Endometrial microvascular endothelial cells (primary cell): ENCODE results near the gene ZNF414. TPM values are rescaled to one million over a fixed set of nuclear protein-coding genes. Genes with fewer than 3 reads are reported as not detected.
"Not testable (repeated sequence)": the region's sequence is repeated elsewhere in the genome, so short reads cannot be mapped to it uniquely, and the experiment has no call there.

ENCODE experiments used
- in situ Hi-C: cut with HindIII; loops from 2 replicates; pipeline ENCODE4 v1.10.0; 2017; ENCODE audit warnings: low sequenced_read_pairs, low pct_unique_long_range_greater_than_20kb; ENCODE audit errors: inconsistent ontology term
- total RNA-seq: library from RNA; depleted of rRNA; stranded (reverse); fragments of >200 nt; gene quantifications from one replicate; pipeline ENCODE4 v1.2.3, GENCODE V29; 2015; ENCODE audit errors: inconsistent ontology term

Gene ZNF414
- total RNA-seq, 1 donor from 2014 or later, result 1.3 TPM

DNA sequence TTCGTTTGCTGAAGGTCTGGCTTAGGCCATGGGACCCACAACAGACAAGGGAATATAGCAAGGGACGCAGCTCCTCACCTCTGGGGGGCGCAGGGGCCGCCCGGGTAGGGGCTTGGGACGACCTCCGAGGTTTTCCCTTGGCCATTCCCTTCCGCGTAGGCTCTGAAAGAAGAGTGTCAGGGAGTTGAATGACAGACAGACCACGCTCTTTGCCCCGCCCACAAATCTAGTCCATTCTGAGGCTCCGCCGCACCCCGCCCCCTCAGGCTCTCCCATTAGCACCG lies 11.4 kb upstream of the ZNF414 start:
- in situ Hi-C loops, result no loop called here

DNA sequence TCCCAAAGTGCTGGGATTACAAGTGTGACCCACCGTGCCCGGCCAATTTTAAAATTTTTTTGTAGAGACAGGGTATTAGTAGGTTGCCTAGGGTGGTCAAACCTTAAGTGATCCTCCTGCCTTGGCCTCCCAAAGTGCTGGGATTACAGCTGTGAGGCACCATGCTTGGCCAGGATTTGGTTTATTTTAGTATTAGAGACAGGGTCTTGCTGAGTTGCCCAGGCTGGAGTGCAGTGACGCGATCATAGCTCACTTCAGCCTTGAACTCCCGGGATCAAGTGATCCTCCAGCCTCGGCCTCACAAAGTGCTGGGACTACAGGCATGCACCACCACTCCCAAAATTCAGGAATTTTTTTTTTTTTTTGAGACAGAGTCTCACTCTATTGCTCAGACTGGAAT lies 5.4 kb upstream of the ZNF414 start:
- in situ Hi-C loops, result no loop called here

DNA sequence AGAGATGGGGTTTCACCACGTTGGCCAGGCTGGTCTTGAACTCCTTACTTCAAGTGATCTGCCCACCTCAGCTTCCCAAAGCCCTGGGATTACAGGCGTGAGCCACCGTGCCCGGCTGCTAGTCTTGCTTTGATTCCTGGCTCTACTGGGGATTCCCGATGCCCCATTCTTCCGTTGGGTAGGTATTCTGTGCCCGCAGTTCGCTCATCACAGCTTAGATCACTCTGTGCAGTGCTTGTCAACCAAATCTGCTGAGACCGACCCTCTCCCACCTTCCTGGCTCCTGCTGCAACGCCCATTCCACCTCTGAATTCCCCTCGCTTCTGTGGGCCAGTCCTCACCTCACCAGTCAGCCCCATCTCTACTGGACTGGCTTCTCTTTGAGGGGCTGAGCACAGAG lies 4.6 kb upstream of the ZNF414 start:
- in situ Hi-C loops, result no loop called here

DNA sequence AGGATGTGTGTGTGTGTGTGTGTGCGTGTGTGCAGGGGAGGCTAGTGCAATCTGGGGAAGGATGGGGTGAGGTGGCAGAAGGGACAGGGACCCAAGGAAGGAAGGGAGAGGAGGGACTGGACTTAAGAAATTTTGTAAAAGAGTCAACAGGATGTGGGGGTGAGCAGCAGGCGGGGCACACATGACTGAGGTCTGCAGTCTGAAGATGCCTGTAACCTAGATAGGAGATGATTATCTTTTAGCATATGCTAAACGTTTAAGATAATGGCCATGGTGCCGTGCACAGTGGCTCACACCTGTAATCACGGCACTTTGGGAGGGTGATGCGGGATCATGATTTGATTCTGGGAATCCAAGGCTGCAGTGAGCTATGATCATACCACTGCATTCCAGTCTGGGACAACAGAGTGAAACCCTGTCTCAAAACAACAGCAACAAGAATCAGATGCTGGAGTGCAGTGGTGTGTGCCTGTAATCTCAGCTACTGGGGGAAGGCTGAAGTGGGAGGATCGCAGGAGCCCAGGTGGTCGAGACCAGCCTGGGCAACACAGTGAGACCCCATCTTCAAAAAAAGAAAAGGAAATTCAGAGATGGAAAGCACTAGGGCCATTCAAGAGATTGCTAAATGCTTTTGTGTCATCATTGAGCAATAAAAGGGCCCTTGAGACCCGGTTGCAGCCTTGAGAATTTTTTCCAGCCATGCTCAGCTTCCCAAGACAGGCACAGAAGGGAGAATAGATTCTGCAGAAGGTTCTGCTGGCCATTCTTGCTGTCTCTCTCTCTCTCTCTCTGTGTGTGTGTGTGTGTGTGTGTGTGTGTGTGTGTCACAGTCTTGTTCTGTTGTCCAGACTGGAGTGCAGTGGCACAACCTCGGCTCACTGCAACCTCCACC lies 3.8 kb upstream of the ZNF414 start:
- in situ Hi-C loops, result no loop called here

DNA sequence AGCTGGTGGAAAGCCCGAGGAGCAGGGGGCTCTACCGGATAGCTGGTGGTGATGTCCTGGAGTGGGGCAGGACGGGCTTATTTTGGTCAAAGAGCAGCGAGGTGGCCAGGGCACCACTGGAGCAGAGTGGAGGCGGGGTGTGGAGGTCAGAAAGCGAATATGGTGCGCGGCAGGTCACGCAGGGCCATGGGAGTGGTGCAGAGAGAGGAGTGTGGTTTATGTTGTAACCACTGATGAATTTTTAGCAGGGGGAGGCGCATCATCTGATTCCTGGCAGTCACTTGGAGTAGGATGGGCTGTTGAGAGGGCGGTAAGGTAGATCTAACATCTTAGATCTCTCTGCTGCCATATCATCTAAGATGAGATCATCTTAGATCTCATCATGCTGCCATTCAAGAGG lies 1.4 kb upstream of the ZNF414 start:
- in situ Hi-C loops, result no loop called here

DNA sequence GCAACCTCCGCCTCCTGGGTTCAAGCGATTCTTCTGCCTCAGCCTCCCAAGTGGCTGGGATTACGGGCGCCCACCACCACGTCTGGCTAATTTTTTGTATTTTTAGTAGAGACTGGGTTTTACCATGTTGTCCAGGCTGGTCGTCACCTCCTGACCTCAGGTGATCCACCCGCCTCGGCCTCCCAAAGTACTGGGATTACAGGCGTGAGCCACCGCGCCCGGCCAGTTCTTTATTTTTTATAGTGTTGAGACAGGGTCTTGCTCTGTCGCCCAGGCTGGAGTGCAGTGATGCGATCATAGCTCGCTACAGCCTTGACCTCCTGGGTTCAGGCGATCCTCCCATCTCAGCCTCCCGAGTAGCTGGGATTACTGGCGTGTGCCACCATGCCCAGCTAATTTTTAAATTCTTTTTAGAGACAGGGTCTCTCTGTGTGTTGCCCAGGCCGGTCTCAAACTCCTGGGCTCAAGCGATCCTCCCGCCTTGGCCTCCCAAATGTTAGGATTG lies 590 bp upstream of the ZNF414 start:
- in situ Hi-C loops, result not testable (repeated sequence)

DNA sequence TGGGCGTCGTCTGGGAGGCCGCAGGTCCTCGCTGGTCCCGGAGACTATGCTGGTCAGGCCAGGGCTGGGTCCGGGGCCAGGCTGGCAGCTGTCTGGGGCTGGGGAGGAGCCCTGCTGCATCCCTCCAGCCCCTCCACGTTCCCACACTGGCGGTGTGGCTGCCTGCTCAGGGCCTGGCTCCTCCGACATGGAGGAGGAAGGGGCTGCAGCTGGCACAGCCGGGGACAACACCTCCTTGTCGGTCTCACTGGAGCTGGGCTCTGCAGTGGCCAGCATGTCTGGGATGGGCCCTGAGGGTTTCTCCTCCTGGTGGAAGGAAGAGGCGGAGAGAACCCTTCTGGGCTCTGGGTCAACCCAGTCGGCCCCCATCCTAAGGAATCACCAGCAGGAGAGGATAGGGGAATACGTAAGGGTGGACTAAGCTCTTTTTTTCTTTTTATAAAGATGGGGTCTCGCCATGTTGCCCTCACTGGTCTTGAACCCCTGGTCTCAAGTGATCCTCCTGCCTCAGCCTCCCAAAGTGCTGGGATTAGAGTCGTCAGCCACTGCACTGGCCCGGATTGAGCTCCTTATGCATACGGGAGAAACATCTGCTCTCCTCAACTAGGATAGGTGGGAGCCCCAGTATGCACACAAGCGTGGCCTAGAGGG lies 806 bp downstream of the ZNF414 start:
- in situ Hi-C loops, result no loop called here

DNA sequence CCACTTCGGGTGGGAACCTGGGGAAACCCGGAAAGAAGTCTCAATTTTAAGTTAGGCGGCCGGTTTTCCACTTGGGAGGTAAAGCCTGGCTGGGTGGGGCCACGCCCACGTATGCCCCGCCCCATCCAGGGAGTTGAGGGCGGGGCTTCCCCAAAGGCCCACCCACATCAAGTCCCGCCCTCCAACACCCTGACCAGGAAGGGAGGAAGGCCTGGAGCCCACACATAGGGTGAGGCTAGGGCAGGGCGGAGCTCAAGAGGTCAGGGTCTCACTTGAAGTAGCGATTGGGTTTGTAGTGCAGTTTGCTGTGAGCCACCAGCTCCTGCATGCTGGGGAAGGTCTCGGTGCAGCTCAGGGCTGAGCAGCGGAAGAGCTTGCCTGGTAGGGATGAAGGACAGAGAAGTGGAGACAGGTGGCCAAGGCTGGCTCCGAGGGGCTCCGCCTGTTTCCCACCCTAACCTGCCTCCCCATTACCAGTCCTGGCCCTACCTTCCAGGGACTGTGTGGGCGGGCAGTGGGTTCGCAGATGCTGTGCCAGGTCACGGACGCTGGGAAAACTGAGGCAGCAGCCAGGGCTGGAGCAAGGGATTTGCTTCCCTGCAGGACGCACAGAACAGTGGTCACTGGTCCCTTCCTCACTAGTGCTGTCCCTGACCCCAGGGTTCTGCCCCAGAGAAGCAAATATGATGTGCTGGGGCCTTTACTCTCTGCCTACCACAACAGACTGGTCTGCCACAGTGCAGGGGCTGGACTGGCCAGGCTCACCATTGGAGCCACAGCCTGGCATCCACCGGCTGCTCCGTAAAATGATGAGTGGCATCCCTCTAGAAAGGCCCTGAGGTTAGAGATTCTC lies 1.6 kb downstream of the ZNF414 start:
- in situ Hi-C loops, result no loop called here

DNA sequence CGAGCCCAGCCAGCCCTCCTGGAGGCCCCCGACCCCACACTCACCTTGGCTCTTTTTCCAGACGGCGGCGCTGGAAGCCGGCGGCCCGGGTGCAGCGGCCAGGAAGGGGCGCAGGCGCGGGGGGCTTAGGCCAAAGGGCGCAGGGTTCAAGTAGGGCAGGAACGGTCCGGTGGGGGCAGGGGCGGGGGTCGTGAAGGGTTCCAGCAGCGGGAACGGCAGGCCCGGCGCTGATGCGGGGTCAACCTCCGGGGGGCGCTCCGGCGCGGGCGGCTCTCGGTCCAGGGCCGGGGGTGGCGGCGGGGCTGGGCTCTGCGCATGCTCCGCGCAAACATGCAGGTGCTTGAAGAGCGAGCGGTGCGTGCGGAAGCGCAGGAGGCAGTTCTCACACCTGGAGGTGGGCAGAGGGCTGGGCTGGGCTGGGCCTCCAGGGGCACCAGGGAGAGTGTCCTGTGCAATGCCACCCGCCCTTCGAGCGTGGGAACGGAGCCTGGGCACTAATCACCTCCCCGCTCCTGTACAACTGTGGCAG lies 2.3 kb downstream of the ZNF414 start:
- in situ Hi-C loops, result no loop called here

DNA sequence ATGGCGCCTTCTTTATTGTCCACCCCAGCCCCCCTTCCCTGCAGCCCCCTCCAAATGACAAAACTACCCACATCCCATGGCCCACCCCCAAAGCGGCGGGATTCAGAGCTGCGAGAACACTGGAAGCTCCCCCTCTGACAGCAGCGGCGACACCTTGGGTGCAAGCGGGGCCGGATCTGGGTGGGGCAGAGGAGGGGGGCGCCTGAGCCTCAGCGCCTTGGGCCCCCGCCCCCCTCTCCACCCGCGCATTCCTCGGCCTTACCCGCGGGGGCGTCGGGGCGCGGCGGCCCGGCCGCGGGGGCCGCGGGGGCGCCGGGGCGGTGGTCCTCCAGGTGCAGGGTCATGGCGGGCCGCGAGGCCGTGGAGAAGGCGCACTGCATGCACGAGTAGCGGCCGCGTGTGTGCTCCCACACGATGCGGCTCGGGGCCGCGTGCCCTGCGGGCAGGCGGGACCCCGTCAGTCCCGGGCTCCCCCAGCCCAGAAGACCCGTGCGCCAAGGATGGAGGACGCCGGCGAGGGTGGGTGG lies 3.3 kb downstream of the ZNF414 start:
- in situ Hi-C loops, result no loop called here

DNA sequence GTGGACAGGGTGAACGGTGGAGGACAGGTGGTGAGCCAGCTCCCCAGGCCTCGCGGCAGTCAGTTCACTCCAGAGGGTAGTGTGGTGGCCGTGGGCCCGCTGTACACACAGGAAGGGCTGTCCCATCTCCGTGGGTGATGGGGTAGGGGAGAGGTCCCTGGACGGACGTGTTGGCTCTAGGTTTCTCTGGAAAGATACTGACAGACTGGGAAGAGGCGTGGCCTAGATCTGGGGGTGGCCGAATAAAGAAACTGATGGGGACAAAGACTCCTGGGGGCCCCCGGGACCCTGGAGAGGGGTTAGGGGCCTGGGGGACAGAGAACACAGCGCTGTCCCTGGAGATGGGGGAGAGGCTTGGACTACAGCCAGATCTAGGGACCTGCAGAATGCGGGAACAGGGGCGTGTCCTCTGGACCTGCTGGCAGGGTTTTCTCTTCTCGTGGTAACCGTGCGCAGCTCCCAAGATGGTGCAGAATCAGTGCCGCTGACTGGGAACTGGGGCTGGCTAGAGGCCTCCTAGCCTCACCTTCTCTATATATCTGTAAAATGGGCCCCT lies 7.5 kb downstream of the ZNF414 start:
- in situ Hi-C loops, result no loop called here

DNA sequence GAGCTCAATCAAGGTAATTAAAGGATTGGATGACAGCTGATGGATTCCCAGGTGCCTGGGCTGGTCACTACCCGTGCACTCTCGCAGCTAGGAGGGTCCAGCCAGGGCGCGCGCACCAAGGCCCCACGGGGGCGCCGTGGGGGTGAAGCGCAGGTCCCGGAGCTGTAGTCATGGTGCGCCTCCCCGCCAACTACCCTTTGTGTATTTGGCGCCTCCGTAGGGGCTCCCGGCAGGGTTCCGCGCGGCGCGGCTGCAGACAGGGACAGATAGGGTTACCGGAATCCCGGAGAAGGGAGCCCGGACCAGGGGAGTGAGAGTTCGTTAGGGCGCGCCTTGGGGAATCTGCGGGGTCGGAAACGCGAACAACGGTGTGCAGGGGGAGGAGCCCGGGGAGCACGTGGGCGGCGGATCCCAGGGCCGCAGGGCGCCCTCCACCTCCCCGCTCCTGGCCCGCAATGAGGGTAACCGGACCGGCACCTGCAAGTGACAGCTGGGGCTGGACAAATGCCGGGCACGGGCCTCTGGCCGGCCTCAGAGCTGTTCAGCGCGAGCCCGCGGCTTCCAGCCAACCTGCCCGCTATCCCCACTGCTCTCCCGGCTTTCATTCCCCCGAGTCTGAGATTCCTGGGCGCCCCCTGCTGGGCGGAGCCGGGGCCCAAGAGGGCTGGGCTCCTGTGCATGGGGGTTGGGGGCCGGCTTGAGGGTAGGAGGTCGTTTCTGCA lies 8.1 kb downstream of the ZNF414 start:
- in situ Hi-C loops, result no loop called here

DNA sequence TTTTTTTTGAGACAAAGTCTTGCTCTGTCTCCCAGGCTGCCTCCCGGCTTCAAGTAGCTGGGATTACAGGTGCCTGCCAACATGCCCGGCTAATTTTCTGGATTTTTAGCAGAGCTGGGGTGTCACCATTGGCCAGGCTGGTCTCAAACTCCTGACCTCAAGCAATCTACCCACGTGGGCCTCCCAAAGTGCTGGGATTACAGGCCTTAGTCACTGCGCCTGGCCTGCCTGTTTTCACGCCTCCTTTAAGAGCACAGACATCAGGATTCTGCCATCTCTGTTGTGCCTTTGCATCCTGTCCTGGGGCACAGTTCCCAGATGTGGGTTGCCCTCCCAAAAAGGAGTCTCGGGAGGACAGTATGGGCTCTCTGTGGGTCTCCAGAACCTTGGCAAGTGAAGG lies 9.0 kb downstream of the ZNF414 start:
- in situ Hi-C loops, result no loop called here

DNA sequence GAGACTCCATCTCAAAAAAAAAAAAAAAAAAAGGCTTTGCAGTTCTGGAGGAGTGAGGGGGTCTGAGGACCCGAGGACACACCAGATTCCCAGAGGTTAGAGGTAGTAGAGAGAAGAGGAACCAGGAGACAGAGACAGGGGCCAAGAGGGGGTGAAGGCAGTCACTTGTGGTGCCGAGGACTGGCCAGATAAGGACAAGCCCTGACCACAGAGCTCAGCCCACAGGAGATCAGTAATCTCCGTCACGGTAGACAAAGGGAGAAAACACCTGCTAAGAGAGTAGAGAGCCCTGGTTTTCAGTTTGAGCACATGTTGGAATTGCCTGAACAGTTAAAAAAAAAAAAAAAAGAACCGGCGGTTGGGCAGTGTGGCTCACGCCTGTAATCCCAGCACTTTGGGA lies 9.8 kb downstream of the ZNF414 start:
- in situ Hi-C loops, result no loop called here

DNA sequence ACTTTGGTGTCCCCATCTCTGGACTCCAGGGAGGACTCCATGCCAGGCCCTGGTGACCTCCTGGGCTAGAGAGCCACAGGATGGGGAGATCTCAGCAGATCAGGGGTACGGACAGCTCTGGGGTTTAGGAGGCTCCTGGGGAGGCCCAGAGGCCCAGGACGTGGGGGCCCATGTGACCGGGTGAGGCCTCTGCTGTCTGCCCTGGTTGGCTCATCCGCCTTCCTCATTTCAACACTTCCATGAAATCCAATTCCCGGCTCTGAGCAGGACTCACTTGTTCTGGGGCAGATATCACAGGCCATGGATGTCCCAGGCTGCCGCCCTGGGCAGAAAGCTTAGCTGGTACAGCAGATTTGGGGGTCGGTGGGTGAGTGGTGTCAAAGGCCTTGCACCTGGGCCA lies 10.5 kb downstream of the ZNF414 start:
- in situ Hi-C loops, result no loop called here

DNA sequence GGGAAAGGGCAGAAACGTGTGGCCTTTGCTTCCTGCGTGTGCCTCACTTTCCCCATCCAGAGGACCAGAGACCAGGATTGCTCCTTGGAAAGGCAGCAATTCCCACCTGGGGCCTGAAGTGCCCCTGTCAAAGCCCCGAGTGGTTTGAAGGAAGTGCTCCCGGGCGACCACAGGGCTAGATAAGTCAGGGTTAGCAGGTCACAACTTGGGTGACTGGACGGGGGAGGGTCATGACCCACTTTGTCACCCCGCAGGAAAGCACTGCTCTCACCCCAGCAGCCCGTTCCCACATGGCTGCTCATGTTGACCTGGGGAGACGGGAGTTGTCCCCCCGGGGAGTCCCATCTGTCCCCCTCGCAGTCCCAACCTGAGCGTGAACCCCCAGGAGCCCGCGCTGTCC lies 12.0 kb downstream of the ZNF414 start:
- in situ Hi-C loops, result no loop called here

DNA sequence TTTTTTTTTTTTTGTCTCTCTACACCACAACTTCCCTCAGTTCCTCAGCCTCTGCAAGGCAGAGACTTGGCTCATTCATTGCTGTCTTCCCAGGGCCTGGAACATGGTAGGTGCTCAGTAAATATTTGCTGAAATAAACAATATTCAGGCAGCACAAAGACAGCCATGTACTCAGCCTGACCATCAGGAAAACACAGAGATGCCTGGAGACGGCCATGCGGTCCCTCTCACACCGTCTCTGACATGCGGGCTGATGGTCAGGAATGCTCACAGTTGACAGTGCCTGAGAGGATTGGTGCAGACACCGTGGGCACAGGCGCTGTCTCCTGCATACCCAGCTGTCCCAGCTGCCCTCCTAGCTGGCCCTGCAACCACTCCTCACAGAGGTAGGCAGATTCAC lies 12.5 kb downstream of the ZNF414 start:
- in situ Hi-C loops, result no loop called here

DNA sequence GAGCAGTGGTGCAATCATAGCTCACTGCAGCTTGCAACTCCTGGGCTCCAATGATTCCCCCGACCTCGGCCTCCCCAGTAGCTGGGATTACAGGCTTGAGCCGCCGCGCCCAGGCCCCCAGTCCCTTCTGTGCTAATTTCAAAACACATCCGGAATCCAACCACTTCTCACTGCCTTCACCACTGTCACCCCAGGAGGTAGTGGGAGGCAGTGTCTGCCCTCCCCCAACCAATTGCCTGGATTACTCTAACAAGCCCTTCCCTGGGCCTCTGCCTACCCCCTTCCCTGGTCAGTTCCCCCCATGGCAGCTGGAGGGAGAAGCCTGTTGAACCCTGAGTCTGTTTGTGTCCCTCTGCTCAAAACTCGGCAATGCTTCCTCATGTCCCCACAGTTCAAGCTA lies 13.8 kb downstream of the ZNF414 start:
- in situ Hi-C loops, result no loop called here
